GM12891 (cell line): ENCODE measurements around the gene FOXO1.

Experiments used
- POLR2A ChIP-seq: IDR thresholded peaks from 2 replicates; pipeline ENCODE4 v1.6.1; 2011; ENCODE audit warnings: low read depth, low read length, control low read depth
- POU2F2 ChIP-seq: IDR thresholded peaks from 2 replicates; pipeline ENCODE4 v1.6.1; 2011; ENCODE audit warnings: low read depth, mild to moderate bottlenecking, control low read depth, low read length, moderate library complexity

DNA sequence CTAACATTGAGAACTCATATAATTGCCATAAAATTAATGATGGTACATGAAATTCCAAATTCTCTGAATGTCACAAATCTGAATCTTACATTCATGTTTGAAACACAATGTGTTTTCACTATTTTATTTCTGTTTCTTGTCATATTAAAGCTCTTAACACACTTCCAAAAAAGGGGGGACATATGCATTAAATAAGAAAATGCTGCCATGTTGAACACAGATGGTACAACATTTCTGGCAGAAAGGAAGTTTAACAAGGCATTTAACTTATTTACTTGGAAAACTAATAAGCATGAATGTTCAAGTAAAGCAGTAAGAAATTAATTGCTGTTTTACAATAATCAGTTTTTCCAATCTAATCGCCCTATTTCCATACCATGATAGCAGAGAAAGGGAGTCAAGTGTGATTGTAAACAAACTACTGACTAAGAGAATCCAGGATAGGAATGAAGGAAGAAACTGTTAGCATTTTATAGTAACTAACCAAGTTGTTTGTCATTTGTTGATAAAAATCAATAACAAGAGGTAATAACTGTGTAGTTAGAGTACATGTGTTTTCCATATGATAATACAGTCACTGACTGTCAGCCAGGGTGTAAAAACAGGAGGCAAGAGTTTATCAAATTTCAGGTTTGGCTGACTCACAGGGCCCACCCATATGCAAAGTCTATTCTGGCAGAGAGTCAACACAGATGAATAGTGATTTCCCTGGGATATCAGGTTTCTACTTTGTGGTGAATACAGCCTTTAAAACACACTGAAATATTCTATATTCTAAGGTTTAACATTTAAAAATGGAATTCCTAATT is 5.7 kb upstream of the FOXO1 start:
- TF ChIP-seq POLR2A (no peak), POU2F2 (no peak)
